Measurements from ENCODE around the gene RACK1. TPM values are rescaled to one million over a fixed set of nuclear protein-coding genes. Genes with fewer than 3 reads are reported as not detected.
A peak's percentile ranks its signal among the peaks of the same experiment; 100 is the strongest.

Gene RACK1
- total and polyA plus RNA-seq, 2 of the 8 experiments (the other 6 are each of a cell fraction or from before 2014, with no cell fraction given) = 2,589 to 7,971 TPM

- Histone ChIP-seq H3K23me2 (ENCODE audit: low read depth, low read length) (peaks cover 21% of the 10 kb centered on the region), H2BK12ac (ENCODE audit: low read depth, low read length) (no peak overlapping the region), H3K18ac (ENCODE audit: extremely low read depth, low read length) (no peak overlapping the region), H3K36me3 (ENCODE audit: control insufficient read depth in 2 of 4, insufficient read depth in 4 of 4, low read length in 3 of 4) (no peaks in the 10 kb centered on the region), H3K4me2 (ENCODE audit: insufficient read depth in 1 of 2, low read depth in 2 of 2, low read length in 2 of 2) (peak overlapping the region; percentile 92 to 97), H3K4me1 (replicated peaks in 1 of 4; ENCODE audit: control insufficient read depth in 3 of 4, insufficient read depth in 4 of 4, low read length in 3 of 4) (peaks cover 0 to 2% (median 0%) of the 10 kb centered on the region in 4 experiments; a peak in 3 of 7 replicates), H3K9me3 (ENCODE audit: insufficient read depth in 2 of 2, low read depth in 1 of 2, low read length in 1 of 2) (no peaks in the 10 kb centered on the region), H3K9ac (replicated peaks in 1 of 4; ENCODE audit: extremely low read depth in 1 of 4, low read depth in 3 of 4, low read length in 3 of 4) (no peak overlapping the region), H3K79me2 (ENCODE audit: control insufficient read depth in 1 of 2, insufficient read depth in 2 of 2, low read length in 2 of 2) (no peaks in the 10 kb centered on the region), H2BK5ac (ENCODE audit: low read depth, low read length) (no peak overlapping the region), H4K20me1 (replicated peaks in 1 of 2; ENCODE audit: control insufficient read depth in 1 of 2, insufficient read depth in 2 of 2, low read length in 2 of 2) (peaks cover 0 to 4% of the 10 kb centered on the region in 2 experiments), H2BK120ac (replicated peaks; ENCODE audit: low read depth, low read length) (no peak overlapping the region), H2BK15ac (ENCODE audit: low read length) (no peak overlapping the region), H4K5ac (ENCODE audit: insufficient read length, low read depth, low read length) (no peak overlapping the region), H4K91ac (replicated peaks; ENCODE audit: insufficient read length, low read length) (no peak overlapping the region), H3K27me3 (replicated peaks in 1 of 4; ENCODE audit: control insufficient read depth in 3 of 4, extremely low read depth in 1 of 4, insufficient read depth in 3 of 4, low read length in 3 of 4) (peaks cover 0 to 5% (median 1%) of the 10 kb centered on the region in 4 experiments; a peak in 2 of 7 replicates), H2BK20ac (ENCODE audit: low read length) (no peak overlapping the region), H4K8ac (ENCODE audit: extremely low read depth, insufficient read depth, low read length) (no peak overlapping the region), H3K79me1 (ENCODE audit: low read depth, low read length) (no peaks in the 10 kb centered on the region), H3K4ac (replicated peaks; ENCODE audit: insufficient read length, low read depth, low read length) (no peak overlapping the region), H3K14ac (ENCODE audit: insufficient read length) (no peak overlapping the region), H3K23ac (ENCODE audit: insufficient read length) (no peak overlapping the region), H3K27ac (ENCODE audit: low read depth, low read length) (no peak overlapping the region), H3K4me3 (ENCODE audit: extremely low read depth in 1 of 4, insufficient read depth in 2 of 4, low read depth in 3 of 4, low read length in 4 of 4) (peak overlapping the region; percentile 46 to 76 (median 54); a peak in 7 of 8 replicates), H3K56ac (replicated peaks; ENCODE audit: insufficient read length, low read depth, low read length) (no peak overlapping the region), H2AK5ac (ENCODE audit: low read depth, low read length) (no peak overlapping the region), H2AFZ (ENCODE audit: low read length) (0 out of 2 replicates have a peak overlapping the region, but pooled peaks have one; percentile 57)
- CTCF ChIA-PET (ENCODE audit: partially characterized antibody) = no interaction called here
- FAIRE-seq = no peak
- POLR2A ChIA-PET (ENCODE audit: partially characterized antibody) = no interaction called here
- TF ChIP-seq KDM4A (IDR thresholded peaks at IDR 0.05; ENCODE audit: low read depth, low read length, severe bottlenecking) (peak; percentile 32), SRF (IDR thresholded peaks at IDR 0.05; ENCODE audit: low read depth, low read length) (no peak), PHF8 (conservative IDR thresholded peaks at IDR 0.05; ENCODE audit: low read depth, low read length) (peak; percentile 38; the same call in 1 of the 2 replicates)
- DNase-seq (ENCODE audit: low read depth in 1 of 2, low spot score in 2 of 2) = no peak
- WGBS, 2 experiments (ENCODE audit: extremely low coverage in 1 of 2, insufficient coverage in 1 of 2, insufficient read length in 1 of 2, insufficient replicate concordance in 2 of 2, low coverage in 1 of 2, low lambda C conversion rate in 2 of 2, missing lambda C conversion rate in 1 of 2) = 65% methylated on average over 10 of the region's 10 CpGs; no CpG with 5 or more reads in 1 of the 2 experiments
Observed at GRCh38 chr5:181218795-181219124, 24.9 kb downstream of the RACK1 start.
